ENCODE data around the gene KLHL29. TPM values are rescaled to one million over a fixed set of nuclear protein-coding genes. Genes with fewer than 3 reads are reported as not detected.

The KLHL29 gene
- total RNA-seq, 1 experiment from 2014 or later: 16.7 TPM

DNA sequence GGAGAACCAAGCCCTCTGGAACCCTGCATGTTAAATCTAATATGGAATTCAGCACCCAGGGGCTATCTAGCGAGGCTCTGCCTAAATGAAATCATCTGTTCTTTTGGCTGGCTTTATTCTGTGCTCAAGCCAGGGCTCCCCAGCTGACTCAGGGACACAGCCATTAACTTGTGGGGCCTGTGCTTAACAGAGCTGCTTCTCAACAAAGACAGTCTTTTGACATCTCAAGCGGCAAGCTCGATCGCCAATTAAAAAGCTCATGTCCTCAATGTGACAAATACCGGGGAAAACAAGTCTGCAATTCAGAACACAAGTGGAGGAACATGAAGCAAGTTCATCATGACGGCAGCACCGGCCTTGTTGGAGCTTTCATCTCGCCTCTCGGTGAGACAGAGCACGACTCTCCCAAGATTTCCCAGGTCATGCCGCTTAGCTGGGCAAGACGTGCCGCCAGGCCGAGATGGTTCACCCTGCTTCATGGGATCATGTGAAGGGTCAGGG lies 64.9 kb downstream of the KLHL29 start:
- intact Hi-C loops (cut with micrococcal nuclease): no loop called here
- ATAC-seq (no peak), DNase-seq (ENCODE audit: low read depth, low spot score) (no peak)
- H3K9me2 ChIP-seq (ENCODE audit: insufficient read depth): no peaks in the 10 kb centered on the region
- H3K27ac ChIP-seq (ENCODE audit: low read depth, low read length): no peak overlapping the region
- H3K79me2 ChIP-seq (ENCODE audit: insufficient read depth, low read length): peaks cover 9% of the 10 kb centered on the region; the same call in 1 of the 2 replicates
- RAD21 ChIA-PET (ENCODE audit: low non-redundant PET in 1 of 2, low total read pairs in 2 of 2, uncharacterized antibody in 2 of 2, unreplicated experiment in 2 of 2): no interaction called here
- H3K27me3 ChIP-seq (ENCODE audit: insufficient read depth, low read length): no peaks in the 10 kb centered on the region
- no peak overlapping the region for H2AFZ ChIP-seq (ENCODE audit: low read depth, low read length, poor library complexity, severe bottlenecking)
- no TSS peak for BruUV-seq (replicated peaks)
- H3K9ac ChIP-seq (ENCODE audit: low read length): no peak overlapping the region
- H4K20me1 ChIP-seq (ENCODE audit: insufficient read depth): no peaks in the 10 kb centered on the region
- H3K36me3 ChIP-seq (ENCODE audit: control insufficient read depth in 1 of 2, insufficient read depth in 2 of 2, low read length in 2 of 2): no peaks in the 10 kb centered on the region
- POLR2A ChIA-PET: no interaction called here
- CTCF ChIA-PET: no interaction called here
- H3K4me1 ChIP-seq (ENCODE audit: control insufficient read depth in 1 of 2, insufficient read depth in 2 of 2, low read length in 2 of 2): peaks cover 0 to 4% of the 10 kb centered on the region in 2 experiments; a peak in 1 of 4 replicates
- TF ChIP-seq, protein P1, sequence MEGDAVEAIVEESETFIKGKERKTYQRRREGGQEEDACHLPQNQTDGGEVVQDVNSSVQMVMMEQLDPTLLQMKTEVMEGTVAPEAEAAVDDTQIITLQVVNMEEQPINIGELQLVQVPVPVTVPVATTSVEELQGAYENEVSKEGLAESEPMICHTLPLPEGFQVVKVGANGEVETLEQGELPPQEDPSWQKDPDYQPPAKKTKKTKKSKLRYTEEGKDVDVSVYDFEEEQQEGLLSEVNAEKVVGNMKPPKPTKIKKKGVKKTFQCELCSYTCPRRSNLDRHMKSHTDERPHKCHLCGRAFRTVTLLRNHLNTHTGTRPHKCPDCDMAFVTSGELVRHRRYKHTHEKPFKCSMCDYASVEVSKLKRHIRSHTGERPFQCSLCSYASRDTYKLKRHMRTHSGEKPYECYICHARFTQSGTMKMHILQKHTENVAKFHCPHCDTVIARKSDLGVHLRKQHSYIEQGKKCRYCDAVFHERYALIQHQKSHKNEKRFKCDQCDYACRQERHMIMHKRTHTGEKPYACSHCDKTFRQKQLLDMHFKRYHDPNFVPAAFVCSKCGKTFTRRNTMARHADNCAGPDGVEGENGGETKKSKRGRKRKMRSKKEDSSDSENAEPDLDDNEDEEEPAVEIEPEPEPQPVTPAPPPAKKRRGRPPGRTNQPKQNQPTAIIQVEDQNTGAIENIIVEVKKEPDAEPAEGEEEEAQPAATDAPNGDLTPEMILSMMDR (IDR thresholded peaks at IDR 0.05 in 2 of 3, conservative IDR thresholded peaks at IDR 0.05 in 1 of 3; ENCODE audit: borderline replicate concordance in 1 of 3, insufficient read depth in 1 of 3, low read depth in 2 of 3, low read length in 2 of 3): no peak
- TF ChIP-seq EZH2phosphoT487 (IDR thresholded peaks at IDR 0.05; ENCODE audit: borderline replicate concordance) (no peak), EGR1 (IDR thresholded peaks at IDR 0.05; ENCODE audit: low read depth) (no peak), ELF1 (IDR thresholded peaks at IDR 0.05; ENCODE audit: borderline replicate concordance, low read depth) (no peak), JUND (IDR thresholded peaks at IDR 0.05) (no peak), SRF (IDR thresholded peaks at IDR 0.05; ENCODE audit: low read depth) (no peak), CEBPB (IDR thresholded peaks at IDR 0.05; ENCODE audit: low read depth) (no peak), POLR2AphosphoS5 (IDR thresholded peaks at IDR 0.05; ENCODE audit: low read depth, low read length) (no peak), FOSL1 (IDR thresholded peaks at IDR 0.05; ENCODE audit: low read depth) (no peak), CBX3 (IDR thresholded peaks at IDR 0.05; ENCODE audit: low read depth) (no peak), TCF7L2 (IDR thresholded peaks at IDR 0.05; ENCODE audit: borderline replicate concordance, extremely low read depth, insufficient read depth, insufficient read length) (no peak), ZNF274 (IDR thresholded peaks at IDR 0.05; ENCODE audit: low read depth, low read length) (no peak), YY1 (IDR thresholded peaks at IDR 0.05; ENCODE audit: extremely low read depth, insufficient replicate concordance, low read depth, low read length) (no peak), EZH2 (IDR thresholded peaks at IDR 0.05) (no peak), RAD21 (IDR thresholded peaks at IDR 0.05; ENCODE audit: low read depth) (no peak)
- TF ChIP-seq, protein P2, sequence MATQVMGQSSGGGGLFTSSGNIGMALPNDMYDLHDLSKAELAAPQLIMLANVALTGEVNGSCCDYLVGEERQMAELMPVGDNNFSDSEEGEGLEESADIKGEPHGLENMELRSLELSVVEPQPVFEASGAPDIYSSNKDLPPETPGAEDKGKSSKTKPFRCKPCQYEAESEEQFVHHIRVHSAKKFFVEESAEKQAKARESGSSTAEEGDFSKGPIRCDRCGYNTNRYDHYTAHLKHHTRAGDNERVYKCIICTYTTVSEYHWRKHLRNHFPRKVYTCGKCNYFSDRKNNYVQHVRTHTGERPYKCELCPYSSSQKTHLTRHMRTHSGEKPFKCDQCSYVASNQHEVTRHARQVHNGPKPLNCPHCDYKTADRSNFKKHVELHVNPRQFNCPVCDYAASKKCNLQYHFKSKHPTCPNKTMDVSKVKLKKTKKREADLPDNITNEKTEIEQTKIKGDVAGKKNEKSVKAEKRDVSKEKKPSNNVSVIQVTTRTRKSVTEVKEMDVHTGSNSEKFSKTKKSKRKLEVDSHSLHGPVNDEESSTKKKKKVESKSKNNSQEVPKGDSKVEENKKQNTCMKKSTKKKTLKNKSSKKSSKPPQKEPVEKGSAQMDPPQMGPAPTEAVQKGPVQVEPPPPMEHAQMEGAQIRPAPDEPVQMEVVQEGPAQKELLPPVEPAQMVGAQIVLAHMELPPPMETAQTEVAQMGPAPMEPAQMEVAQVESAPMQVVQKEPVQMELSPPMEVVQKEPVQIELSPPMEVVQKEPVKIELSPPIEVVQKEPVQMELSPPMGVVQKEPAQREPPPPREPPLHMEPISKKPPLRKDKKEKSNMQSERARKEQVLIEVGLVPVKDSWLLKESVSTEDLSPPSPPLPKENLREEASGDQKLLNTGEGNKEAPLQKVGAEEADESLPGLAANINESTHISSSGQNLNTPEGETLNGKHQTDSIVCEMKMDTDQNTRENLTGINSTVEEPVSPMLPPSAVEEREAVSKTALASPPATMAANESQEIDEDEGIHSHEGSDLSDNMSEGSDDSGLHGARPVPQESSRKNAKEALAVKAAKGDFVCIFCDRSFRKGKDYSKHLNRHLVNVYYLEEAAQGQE (IDR thresholded peaks at IDR 0.05; ENCODE audit: low read depth): no peak
- TF ChIP-seq, protein P3, sequence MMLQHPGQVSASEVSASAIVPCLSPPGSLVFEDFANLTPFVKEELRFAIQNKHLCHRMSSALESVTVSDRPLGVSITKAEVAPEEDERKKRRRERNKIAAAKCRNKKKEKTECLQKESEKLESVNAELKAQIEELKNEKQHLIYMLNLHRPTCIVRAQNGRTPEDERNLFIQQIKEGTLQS (IDR thresholded peaks at IDR 0.05): no peak
- TF ChIP-seq, protein P4, sequence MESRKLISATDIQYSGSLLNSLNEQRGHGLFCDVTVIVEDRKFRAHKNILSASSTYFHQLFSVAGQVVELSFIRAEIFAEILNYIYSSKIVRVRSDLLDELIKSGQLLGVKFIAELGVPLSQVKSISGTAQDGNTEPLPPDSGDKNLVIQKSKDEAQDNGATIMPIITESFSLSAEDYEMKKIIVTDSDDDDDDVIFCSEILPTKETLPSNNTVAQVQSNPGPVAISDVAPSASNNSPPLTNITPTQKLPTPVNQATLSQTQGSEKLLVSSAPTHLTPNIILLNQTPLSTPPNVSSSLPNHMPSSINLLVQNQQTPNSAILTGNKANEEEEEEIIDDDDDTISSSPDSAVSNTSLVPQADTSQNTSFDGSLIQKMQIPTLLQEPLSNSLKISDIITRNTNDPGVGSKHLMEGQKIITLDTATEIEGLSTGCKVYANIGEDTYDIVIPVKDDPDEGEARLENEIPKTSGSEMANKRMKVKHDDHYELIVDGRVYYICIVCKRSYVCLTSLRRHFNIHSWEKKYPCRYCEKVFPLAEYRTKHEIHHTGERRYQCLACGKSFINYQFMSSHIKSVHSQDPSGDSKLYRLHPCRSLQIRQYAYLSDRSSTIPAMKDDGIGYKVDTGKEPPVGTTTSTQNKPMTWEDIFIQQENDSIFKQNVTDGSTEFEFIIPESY (IDR thresholded peaks at IDR 0.05; ENCODE audit: extremely low read depth, insufficient replicate concordance, low read length): no peak
- TF ChIP-seq, protein P5, sequence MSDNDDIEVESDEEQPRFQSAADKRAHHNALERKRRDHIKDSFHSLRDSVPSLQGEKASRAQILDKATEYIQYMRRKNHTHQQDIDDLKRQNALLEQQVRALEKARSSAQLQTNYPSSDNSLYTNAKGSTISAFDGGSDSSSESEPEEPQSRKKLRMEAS (IDR thresholded peaks at IDR 0.05): no peak
- no peak overlapping the region for H3K4me3 ChIP-seq (replicated peaks in 1 of 2; ENCODE audit: low read depth in 1 of 2, low read length in 2 of 2)
- H3K4me2 ChIP-seq (ENCODE audit: low read length): no peak overlapping the region
- H3K9me3 ChIP-seq (ENCODE audit: control insufficient read depth in 1 of 2, insufficient read depth in 1 of 2, low read depth in 1 of 2, low read length in 2 of 2): no peaks in the 10 kb centered on the region
